HAP-1 (cell line): ENCODE measurements around the gene GGPS1.
"Not testable (repeated sequence)": the region's sequence is repeated elsewhere in the genome, so short reads cannot be mapped to it uniquely, and the experiment has no call there.

ENCODE experiments used
- DNase-seq, 2 experiments: peaks; one replicate each; pipeline ENCODE4 v3.0.0-alpha.2; 2016 to 2020; ENCODE audit warnings: low spot score in 2 of 2
- H3K27me3 ChIP-seq: fragments of 250-450 bp; sonication (Bioruptor Pico); 2 replicates; pipeline ENCODE4 v1.5.1; 2020; ENCODE audit warnings: low read depth, mild to moderate bottlenecking, moderate library complexity
- H3K36me3 ChIP-seq: fragments of 250-450 bp; sonication (Bioruptor Pico); replicated peaks from 2 replicates; pipeline ENCODE4 v1.5.1; 2020; ENCODE audit warnings: mild to moderate bottlenecking
- H3K4me1 ChIP-seq: fragments of 250-450 bp; sonication (Bioruptor Pico); 2 replicates; pipeline ENCODE4 v1.5.1; 2020; ENCODE audit warnings: mild to moderate bottlenecking
- H3K4me3 ChIP-seq: fragments of 250-450 bp; sonication (Bioruptor Pico); 2 replicates; pipeline ENCODE4 v1.5.1; 2020; ENCODE audit warnings: mild to moderate bottlenecking, moderate library complexity
- H3K9me3 ChIP-seq: fragments of 250-450 bp; sonication (Bioruptor Pico); 2 replicates; pipeline ENCODE4 v1.5.1; 2020; ENCODE audit warnings: mild to moderate bottlenecking, moderate library complexity
- in situ Hi-C: fragments of 300-500 bp; cut with MboI; formaldehyde crosslinking; loops from 3 replicates; pipeline ENCODE4 v1.14.3; 2020; ENCODE audit warnings: low sequenced_read_pairs, inconsistent platforms, mixed read lengths

The GGPS1 gene

GRCh38 chr1:235293322-235293942, 34.9 kb upstream of the GGPS1 start:
- in situ Hi-C loops, result no loop called here
- H3K4me3 ChIP-seq, result no peak overlapping the region
- H3K27me3 ChIP-seq, result no peaks in the 10 kb centered on the region
- H3K36me3 ChIP-seq, result no peaks in the 10 kb centered on the region
- peak in 1 of 2 experiments; percentile 66 for DNase-seq
- peaks cover 4% of the 10 kb centered on the region for H3K9me3 ChIP-seq
- peaks cover 14% of the 10 kb centered on the region for H3K4me1 ChIP-seq

DNA sequence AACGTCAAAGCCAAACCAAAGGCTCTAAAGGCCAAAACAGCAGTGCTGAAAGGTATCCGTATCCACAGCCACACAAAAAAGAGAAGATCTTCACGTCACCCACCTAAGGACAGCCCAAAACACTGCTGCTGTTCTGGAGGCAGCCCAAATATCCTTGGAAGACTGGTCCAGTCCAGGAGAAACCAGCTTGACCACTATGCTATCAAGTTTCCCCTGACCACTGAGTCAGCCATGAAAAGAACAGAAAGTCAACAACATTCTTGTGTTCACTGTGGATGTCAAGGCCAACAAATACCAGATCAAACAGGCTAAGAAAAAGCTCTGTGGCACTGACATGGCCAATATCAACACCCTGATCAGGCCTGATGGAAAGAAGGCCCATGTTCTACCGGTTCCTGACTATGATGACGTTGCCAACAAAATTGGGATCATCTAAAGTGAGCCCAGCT, 32.4 kb upstream of the GGPS1 start:
- Histone ChIP-seq H3K4me1 (peaks cover 19% of the 10 kb centered on the region), H3K27me3 (no peaks in the 10 kb centered on the region), H3K9me3 (peaks cover 4% of the 10 kb centered on the region), H3K36me3 (no peaks in the 10 kb centered on the region), H3K4me3 (no peak overlapping the region)
- in situ Hi-C loops, result no loop called here
- no peak for DNase-seq

DNA sequence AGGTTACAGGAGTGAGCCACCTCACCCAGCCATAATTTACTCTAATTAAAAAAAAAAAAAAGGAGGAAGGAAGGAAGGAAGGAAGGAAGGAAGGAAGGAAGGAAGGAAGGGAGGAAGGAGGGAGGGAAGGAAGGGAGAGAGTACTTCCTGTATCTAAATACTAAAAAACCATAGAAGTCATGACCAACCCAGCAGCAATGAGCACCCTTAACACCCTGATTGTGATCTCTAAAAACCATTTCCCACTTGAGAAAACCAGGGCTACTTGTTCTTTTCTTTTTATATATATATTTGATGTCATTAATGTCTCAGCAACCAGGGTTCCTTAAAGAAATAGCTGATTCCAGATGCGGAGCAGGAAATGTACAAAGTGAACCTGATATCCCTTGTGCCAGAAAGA, 31.6 kb upstream of the GGPS1 start:
- Histone ChIP-seq H3K9me3 (peaks cover 4% of the 10 kb centered on the region), H3K4me1 (peaks cover 19% of the 10 kb centered on the region), H3K27me3 (no peaks in the 10 kb centered on the region), H3K4me3 (no peak overlapping the region), H3K36me3 (no peaks in the 10 kb centered on the region)
- in situ Hi-C loops, result no loop called here
- DNase-seq, result no peak

DNA sequence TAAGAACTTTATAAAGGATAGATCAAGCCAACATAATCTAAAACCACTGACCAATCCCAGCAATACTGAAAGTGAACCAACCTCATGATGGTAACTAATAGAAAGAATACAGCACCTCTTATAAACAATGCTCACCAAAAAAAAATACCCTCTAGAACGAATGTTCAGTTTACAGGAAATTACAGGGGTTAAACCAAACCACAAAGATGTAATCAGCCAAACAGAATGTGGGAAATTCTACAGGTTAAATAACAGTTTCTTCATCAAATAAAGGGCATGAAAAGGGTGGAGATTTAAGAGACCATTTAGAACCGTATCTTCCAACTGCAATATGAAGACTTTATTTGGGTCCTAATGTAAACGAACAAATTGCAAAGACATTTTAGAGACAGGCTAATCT, 30.8 kb upstream of the GGPS1 start:
- Histone ChIP-seq H3K36me3 (no peaks in the 10 kb centered on the region), H3K4me1 (peaks cover 19% of the 10 kb centered on the region), H3K4me3 (no peak overlapping the region), H3K9me3 (peaks cover 4% of the 10 kb centered on the region), H3K27me3 (no peaks in the 10 kb centered on the region)
- in situ Hi-C loops, result no loop called here
- no peak for DNase-seq

- in situ Hi-C loops, result no loop called here
- Histone ChIP-seq H3K4me1 (peaks cover 7% of the 10 kb centered on the region), H3K4me3 (no peak overlapping the region), H3K9me3 (peaks cover 4% of the 10 kb centered on the region), H3K27me3 (no peaks in the 10 kb centered on the region), H3K36me3 (no peaks in the 10 kb centered on the region)
- no peak for DNase-seq
Observed at GRCh38 chr1:235298758-235299157, 29.6 kb upstream of the GGPS1 start.

GRCh38 chr1:235299169-235299858, 29.1 kb upstream of the GGPS1 start:
- Histone ChIP-seq H3K27me3 (no peaks in the 10 kb centered on the region), H3K36me3 (no peaks in the 10 kb centered on the region), H3K9me3 (peaks cover 4% of the 10 kb centered on the region), H3K4me3 (no peak overlapping the region), H3K4me1 (peaks cover 6% of the 10 kb centered on the region)
- in situ Hi-C loops, result no loop called here
- DNase-seq, result no peak

- no peaks in the 10 kb centered on the region for H3K27me3 ChIP-seq
- no peaks in the 10 kb centered on the region for H3K36me3 ChIP-seq
- in situ Hi-C loops, result no loop called here
- no peak overlapping the region for H3K4me3 ChIP-seq
- no peak for DNase-seq
- H3K9me3 ChIP-seq, result peaks cover under 1% of the 10 kb centered on the region
- H3K4me1 ChIP-seq, result peaks cover 24% of the 10 kb centered on the region
Observed at GRCh38 chr1:235302143-235302542, 26.2 kb upstream of the GGPS1 start.

DNA sequence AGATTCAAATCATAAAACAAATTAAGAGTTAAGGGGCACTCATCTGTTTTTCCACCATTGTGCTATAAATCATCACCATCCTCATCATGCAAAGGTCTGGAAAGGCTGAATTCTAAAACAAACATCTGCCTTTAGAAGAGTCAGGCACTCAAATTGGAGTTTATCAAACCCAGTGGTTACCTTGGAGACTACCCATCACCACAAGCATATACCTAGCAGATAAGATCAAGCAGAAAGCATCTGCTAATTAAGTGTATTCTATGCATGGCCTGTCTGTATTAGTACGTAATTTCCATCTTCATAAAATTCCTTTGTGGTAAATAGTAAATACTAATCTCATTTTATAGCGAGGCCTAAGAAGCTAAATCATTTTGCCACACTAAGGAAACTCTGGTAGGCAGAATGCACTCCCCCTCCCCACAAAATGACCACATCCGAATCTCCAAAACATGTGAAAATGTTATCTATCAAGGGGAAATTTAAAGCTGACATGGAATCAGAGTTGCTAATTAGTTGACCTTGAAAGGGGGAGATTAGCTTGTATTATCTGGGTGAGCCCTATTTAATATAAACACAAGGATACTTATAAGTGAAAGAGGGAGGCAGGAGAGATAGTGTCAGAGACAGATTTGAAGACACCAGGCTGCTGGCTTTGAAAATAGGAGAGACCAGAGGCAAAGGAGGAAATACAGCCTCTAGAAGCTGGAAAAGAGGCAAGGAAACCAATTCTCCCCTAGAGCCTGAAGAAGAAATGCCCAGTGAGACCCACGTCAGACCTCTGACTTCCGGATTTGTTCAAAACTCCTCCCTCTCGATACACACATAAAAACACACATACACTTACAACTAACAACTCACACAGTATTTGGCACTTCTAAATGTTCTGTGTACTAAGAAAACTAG, 23.6 kb upstream of the GGPS1 start:
- DNase-seq, result peak in 1 of 2 experiments; percentile 36
- no peaks in the 10 kb centered on the region for H3K36me3 ChIP-seq
- no peak overlapping the region for H3K4me3 ChIP-seq
- no peaks in the 10 kb centered on the region for H3K27me3 ChIP-seq
- no peaks in the 10 kb centered on the region for H3K9me3 ChIP-seq
- peaks cover 22% of the 10 kb centered on the region for H3K4me1 ChIP-seq
- in situ Hi-C loops, result no loop called here

DNA sequence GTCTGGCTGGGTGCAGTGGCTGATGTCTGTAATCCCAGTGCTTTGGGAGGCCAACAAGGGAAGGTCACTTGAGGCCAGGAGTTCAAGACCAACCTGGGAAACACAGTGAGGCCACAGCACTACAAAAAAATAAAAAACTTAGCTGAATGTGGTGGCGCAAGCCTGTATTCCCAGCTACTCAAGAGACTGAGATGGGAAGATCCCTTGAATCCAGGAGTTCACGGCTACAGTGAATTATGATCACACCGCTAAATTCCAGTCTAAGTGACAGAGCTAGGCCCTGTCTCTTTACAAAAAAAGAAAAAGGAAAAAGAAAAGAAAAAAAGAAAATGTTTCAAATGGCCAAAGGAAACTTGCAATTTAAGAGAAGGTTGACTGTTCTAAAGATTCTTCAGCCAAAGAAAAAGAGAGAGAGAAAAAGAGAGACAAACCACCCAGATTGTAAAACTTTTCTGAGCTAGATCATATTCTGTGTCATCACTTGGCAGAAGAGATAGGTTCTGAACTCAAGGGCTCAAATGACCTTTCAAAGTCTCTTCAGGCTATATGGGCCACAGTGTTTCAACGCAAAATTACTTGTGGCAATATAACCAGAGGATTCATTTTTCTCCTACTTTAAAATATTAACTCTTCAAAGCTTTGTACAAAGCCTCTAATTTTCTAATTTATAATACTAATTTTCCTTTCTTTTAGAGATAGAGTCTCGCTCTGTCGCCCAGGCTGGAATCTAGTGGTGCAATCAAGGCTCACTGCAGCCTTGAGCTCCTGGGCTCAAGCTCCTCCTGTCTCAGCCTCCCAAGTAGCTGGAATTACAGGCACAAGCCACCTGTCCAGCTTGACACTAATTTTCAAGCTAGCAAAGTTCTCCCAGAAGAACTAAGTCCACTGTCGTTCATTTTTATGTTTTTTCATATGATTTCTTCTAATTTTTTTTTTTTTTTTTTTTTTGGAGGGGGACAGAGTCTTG, 20.9 kb upstream of the GGPS1 start:
- DNase-seq, result no peak
- Histone ChIP-seq H3K4me3 (no peak overlapping the region), H3K4me1 (peaks cover 28% of the 10 kb centered on the region), H3K36me3 (peaks cover 8% of the 10 kb centered on the region), H3K9me3 (no peaks in the 10 kb centered on the region), H3K27me3 (no peaks in the 10 kb centered on the region)
- in situ Hi-C loops, result no loop called here

- peaks cover 32% of the 10 kb centered on the region for H3K4me1 ChIP-seq
- in situ Hi-C loops, H3K27me3 ChIP-seq, H3K9me3 ChIP-seq, H3K36me3 ChIP-seq, DNase-seq, H3K4me3 ChIP-seq: not testable (repeated sequence)
Observed at GRCh38 chr1:235309206-235309605, 19.2 kb upstream of the GGPS1 start.

- no peak for DNase-seq
- H3K9me3 ChIP-seq, result no peaks in the 10 kb centered on the region
- in situ Hi-C loops, result no loop called here
- no peak overlapping the region for H3K4me3 ChIP-seq
- peaks cover 8% of the 10 kb centered on the region for H3K36me3 ChIP-seq
- peaks cover 12% of the 10 kb centered on the region for H3K4me1 ChIP-seq
- H3K27me3 ChIP-seq, result no peaks in the 10 kb centered on the region
Observed at GRCh38 chr1:235313262-235313661, 15.1 kb upstream of the GGPS1 start.

GRCh38 chr1:235313931-235314678, 14.3 kb upstream of the GGPS1 start:
- no peak overlapping the region for H3K4me3 ChIP-seq
- peaks cover 14% of the 10 kb centered on the region for H3K36me3 ChIP-seq
- H3K27me3 ChIP-seq, result no peaks in the 10 kb centered on the region
- no peaks in the 10 kb centered on the region for H3K9me3 ChIP-seq
- no peak for DNase-seq
- in situ Hi-C loops, result no loop called here
- peaks cover 12% of the 10 kb centered on the region for H3K4me1 ChIP-seq
